GM23338 (cell line): Measurements from ENCODE around the gene UFSP1.

ENCODE experiments used
- CREB1 ChIP-seq: fragments of 250-450 bp; sonication (Bioruptor Pico); IDR thresholded peaks from 2 replicates; pipeline ENCODE4 v1.5.0; 2020; ENCODE audit warnings: low read depth, mild to moderate bottlenecking, moderate library complexity
- CTCF ChIP-seq, 2 experiments: fragments of 200-600 bp in 1 of 2; sonication (generic) in 1 of 2; conservative IDR thresholded peaks; 2 replicates each; pipeline versions ENCODE4 v1.5.1 to v1.6.1; 2016 to 2017; ENCODE audit warnings: antibody characterized with exemption in 2 of 2, low read depth in 2 of 2, mild to moderate bottlenecking in 2 of 2, moderate library complexity in 1 of 2
- EZH2 ChIP-seq: fragments of 200-600 bp; sonication (generic); IDR thresholded peaks from one replicate; pipeline ENCODE4 v1.8.0; 2017; ENCODE audit warnings: antibody characterized with exemption, mild to moderate bottlenecking, low read depth; ENCODE audit not compliant: unreplicated experiment
- EZH2phosphoT487 ChIP-seq: fragments of 200-600 bp; sonication (generic); IDR thresholded peaks from one replicate; pipeline ENCODE4 v1.8.1; 2018; ENCODE audit warnings: antibody characterized with exemption; ENCODE audit not compliant: unreplicated experiment
- JUNB ChIP-seq: IDR thresholded peaks from one replicate; pipeline ENCODE4 v1.6.1; 2016; ENCODE audit warnings: antibody characterized with exemption; ENCODE audit not compliant: unreplicated experiment
- NANOG ChIP-seq: IDR thresholded peaks from 2 replicates; pipeline ENCODE4 v1.6.1; 2016; ENCODE audit warnings: antibody characterized with exemption, borderline replicate concordance
- POLR2AphosphoS5 ChIP-seq: IDR thresholded peaks from 2 replicates; pipeline ENCODE4 v1.6.1; 2016; ENCODE audit warnings: antibody characterized with exemption, low read depth
- ZNF114 ChIP-seq: fragments of 250-450 bp; sonication (Bioruptor Pico); IDR thresholded peaks from 2 replicates; pipeline ENCODE4 v1.5.0; 2020; ENCODE audit warnings: mild to moderate bottlenecking, moderate library complexity
- TF ChIP-seq, protein P1 (sequence below): IDR thresholded peaks from 2 replicates; pipeline ENCODE4 v1.6.1; 2016; ENCODE audit warnings: antibody characterized with exemption
- TF ChIP-seq, protein P2 (sequence below): IDR thresholded peaks from one replicate; pipeline ENCODE4 v1.6.1; 2018; ENCODE audit warnings: antibody characterized with exemption; ENCODE audit not compliant: unreplicated experiment

DNA sequence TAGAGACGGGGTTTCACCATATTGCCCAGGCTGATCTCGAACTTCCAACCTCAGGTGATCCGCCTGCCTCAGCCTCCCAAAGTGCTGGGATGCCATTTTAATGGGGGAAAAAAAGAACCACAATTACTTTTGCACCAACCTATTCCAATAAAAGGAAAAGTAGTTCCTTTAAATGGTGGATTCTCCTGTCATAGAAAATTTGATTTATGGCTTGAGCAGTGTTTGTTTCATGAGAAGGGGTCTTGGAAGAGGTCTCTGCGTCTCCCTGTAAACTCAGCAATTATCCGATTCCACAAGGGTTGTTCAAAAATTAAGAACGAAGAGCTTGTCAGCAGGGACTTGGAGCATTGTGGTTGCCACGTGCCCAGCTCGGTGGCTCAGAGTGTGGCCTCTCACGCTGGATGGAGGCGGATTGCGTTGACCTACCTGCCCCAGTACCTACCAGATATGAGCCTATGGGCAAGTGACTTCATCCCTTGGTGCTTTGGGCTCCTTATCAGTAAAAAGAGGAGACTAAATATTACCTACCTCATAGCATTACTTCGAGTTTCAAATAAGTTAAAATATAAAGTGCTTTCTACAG is 25.2 kb downstream of the UFSP1 start:
- no peak for TF ChIP-seq CTCF (conservative IDR thresholded peaks at IDR 0.05; ENCODE audit: low read depth in 2 of 2)
- TF ChIP-seq POLR2AphosphoS5: no peak
- no peak for TF ChIP-seq EZH2
- TF ChIP-seq JUNB: no peak
- no peak for TF ChIP-seq CREB1 (CRISPR knock-in tag)
- no peak for TF ChIP-seq EZH2phosphoT487
- TF ChIP-seq, protein P1, sequence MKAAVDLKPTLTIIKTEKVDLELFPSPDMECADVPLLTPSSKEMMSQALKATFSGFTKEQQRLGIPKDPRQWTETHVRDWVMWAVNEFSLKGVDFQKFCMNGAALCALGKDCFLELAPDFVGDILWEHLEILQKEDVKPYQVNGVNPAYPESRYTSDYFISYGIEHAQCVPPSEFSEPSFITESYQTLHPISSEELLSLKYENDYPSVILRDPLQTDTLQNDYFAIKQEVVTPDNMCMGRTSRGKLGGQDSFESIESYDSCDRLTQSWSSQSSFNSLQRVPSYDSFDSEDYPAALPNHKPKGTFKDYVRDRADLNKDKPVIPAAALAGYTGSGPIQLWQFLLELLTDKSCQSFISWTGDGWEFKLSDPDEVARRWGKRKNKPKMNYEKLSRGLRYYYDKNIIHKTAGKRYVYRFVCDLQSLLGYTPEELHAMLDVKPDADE: no peak
- TF ChIP-seq NANOG: no peak
- TF ChIP-seq, protein P2, sequence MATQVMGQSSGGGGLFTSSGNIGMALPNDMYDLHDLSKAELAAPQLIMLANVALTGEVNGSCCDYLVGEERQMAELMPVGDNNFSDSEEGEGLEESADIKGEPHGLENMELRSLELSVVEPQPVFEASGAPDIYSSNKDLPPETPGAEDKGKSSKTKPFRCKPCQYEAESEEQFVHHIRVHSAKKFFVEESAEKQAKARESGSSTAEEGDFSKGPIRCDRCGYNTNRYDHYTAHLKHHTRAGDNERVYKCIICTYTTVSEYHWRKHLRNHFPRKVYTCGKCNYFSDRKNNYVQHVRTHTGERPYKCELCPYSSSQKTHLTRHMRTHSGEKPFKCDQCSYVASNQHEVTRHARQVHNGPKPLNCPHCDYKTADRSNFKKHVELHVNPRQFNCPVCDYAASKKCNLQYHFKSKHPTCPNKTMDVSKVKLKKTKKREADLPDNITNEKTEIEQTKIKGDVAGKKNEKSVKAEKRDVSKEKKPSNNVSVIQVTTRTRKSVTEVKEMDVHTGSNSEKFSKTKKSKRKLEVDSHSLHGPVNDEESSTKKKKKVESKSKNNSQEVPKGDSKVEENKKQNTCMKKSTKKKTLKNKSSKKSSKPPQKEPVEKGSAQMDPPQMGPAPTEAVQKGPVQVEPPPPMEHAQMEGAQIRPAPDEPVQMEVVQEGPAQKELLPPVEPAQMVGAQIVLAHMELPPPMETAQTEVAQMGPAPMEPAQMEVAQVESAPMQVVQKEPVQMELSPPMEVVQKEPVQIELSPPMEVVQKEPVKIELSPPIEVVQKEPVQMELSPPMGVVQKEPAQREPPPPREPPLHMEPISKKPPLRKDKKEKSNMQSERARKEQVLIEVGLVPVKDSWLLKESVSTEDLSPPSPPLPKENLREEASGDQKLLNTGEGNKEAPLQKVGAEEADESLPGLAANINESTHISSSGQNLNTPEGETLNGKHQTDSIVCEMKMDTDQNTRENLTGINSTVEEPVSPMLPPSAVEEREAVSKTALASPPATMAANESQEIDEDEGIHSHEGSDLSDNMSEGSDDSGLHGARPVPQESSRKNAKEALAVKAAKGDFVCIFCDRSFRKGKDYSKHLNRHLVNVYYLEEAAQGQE: no peak
- no peak for TF ChIP-seq ZNF114
